ENCODE measurements around the gene PTPRN2.
"Not testable (repeated sequence)": the region's sequence is repeated elsewhere in the genome, so short reads cannot be mapped to it uniquely, and the experiment has no call there.

Gene PTPRN2

GRCh38 chr7:158536871-158537515 is 50.6 kb downstream of the PTPRN2 start:
- H3K27ac Mint-ChIP-seq = no peak overlapping the region
- H3K27me3 Mint-ChIP-seq = no peaks in the 10 kb centered on the region
- H3K36me3 Mint-ChIP-seq = no peaks in the 10 kb centered on the region
- H3K9me3 Mint-ChIP-seq = no peaks in the 10 kb centered on the region
- H3K4me3 Mint-ChIP-seq = no peak overlapping the region
- H3K4me1 Mint-ChIP-seq = peaks cover 7% of the 10 kb centered on the region

- Mint-ChIP-seq H3K4me1 (no peaks in the 10 kb centered on the region), H3K9me3 (no peaks in the 10 kb centered on the region), H3K4me3 (no peak overlapping the region), H3K27ac (no peak overlapping the region), H3K36me3 (no peaks in the 10 kb centered on the region), H3K27me3 (no peaks in the 10 kb centered on the region)
Observed at GRCh38 chr7:158535079-158535478, 52.5 kb downstream of the PTPRN2 start.

- Mint-ChIP-seq H3K27ac (no peak overlapping the region), H3K4me3 (no peak overlapping the region), H3K27me3 (no peaks in the 10 kb centered on the region), H3K4me1 (no peaks in the 10 kb centered on the region), H3K36me3 (no peaks in the 10 kb centered on the region), H3K9me3 (no peaks in the 10 kb centered on the region)
Observed at GRCh38 chr7:158534598-158534997, 53.0 kb downstream of the PTPRN2 start.

GRCh38 chr7:158534134-158534515 is 53.5 kb downstream of the PTPRN2 start:
- H3K4me1 Mint-ChIP-seq, H3K4me3 Mint-ChIP-seq, H3K27ac Mint-ChIP-seq, H3K27me3 Mint-ChIP-seq, H3K9me3 Mint-ChIP-seq, H3K36me3 Mint-ChIP-seq: not testable (repeated sequence)

GRCh38 chr7:158533386-158534133 is 54.1 kb downstream of the PTPRN2 start:
- H3K27me3 Mint-ChIP-seq = no peaks in the 10 kb centered on the region
- H3K9me3 Mint-ChIP-seq = no peaks in the 10 kb centered on the region
- no peaks in the 10 kb centered on the region for H3K36me3 Mint-ChIP-seq
- H3K4me3 Mint-ChIP-seq = no peak overlapping the region
- no peaks in the 10 kb centered on the region for H3K4me1 Mint-ChIP-seq
- H3K27ac Mint-ChIP-seq = no peak overlapping the region

- Mint-ChIP-seq H3K27ac (no peak overlapping the region), H3K27me3 (no peaks in the 10 kb centered on the region), H3K4me3 (no peak overlapping the region), H3K36me3 (no peaks in the 10 kb centered on the region), H3K4me1 (no peaks in the 10 kb centered on the region), H3K9me3 (no peaks in the 10 kb centered on the region)
Observed at GRCh38 chr7:158532093-158532627, 55.5 kb downstream of the PTPRN2 start.

GRCh38 chr7:158531661-158532060 is 56.0 kb downstream of the PTPRN2 start:
- Mint-ChIP-seq H3K36me3 (no peaks in the 10 kb centered on the region), H3K27me3 (no peaks in the 10 kb centered on the region), H3K9me3 (no peaks in the 10 kb centered on the region), H3K4me3 (no peak overlapping the region), H3K4me1 (no peaks in the 10 kb centered on the region), H3K27ac (no peak overlapping the region)

GRCh38 chr7:158530800-158531609 is 56.6 kb downstream of the PTPRN2 start:
- Mint-ChIP-seq H3K36me3 (no peaks in the 10 kb centered on the region), H3K4me1 (no peaks in the 10 kb centered on the region), H3K27ac (no peak overlapping the region)

GRCh38 chr7:158529181-158530096 is 58.2 kb downstream of the PTPRN2 start:
- Mint-ChIP-seq H3K4me3 (no peak overlapping the region), H3K27me3 (no peaks in the 10 kb centered on the region), H3K36me3 (no peaks in the 10 kb centered on the region), H3K9me3 (no peaks in the 10 kb centered on the region), H3K27ac (no peak overlapping the region), H3K4me1 (no peaks in the 10 kb centered on the region)

More at GRCh38 chr7:158530800-158531609, 56.6 kb downstream of the PTPRN2 start:
- Mint-ChIP-seq H3K4me3 (no peak overlapping the region), H3K27me3 (no peaks in the 10 kb centered on the region), H3K9me3 (no peaks in the 10 kb centered on the region)

- Mint-ChIP-seq H3K36me3 (no peaks in the 10 kb centered on the region), H3K4me1 (no peaks in the 10 kb centered on the region), H3K27me3 (no peaks in the 10 kb centered on the region), H3K27ac (no peak overlapping the region), H3K9me3 (no peaks in the 10 kb centered on the region), H3K4me3 (no peak overlapping the region)
Observed at GRCh38 chr7:158527915-158528502, 59.6 kb downstream of the PTPRN2 start.

- H3K9me3 Mint-ChIP-seq = no peaks in the 10 kb centered on the region
- H3K27me3 Mint-ChIP-seq = no peaks in the 10 kb centered on the region
- no peak overlapping the region for H3K27ac Mint-ChIP-seq
- H3K36me3 Mint-ChIP-seq = no peaks in the 10 kb centered on the region
- H3K4me3 Mint-ChIP-seq = no peak overlapping the region
- no peaks in the 10 kb centered on the region for H3K4me1 Mint-ChIP-seq
Observed at GRCh38 chr7:158527495-158527894, 60.1 kb downstream of the PTPRN2 start.

GRCh38 chr7:158527038-158527437 is 60.6 kb downstream of the PTPRN2 start:
- no peaks in the 10 kb centered on the region for H3K9me3 Mint-ChIP-seq
- H3K36me3 Mint-ChIP-seq = no peaks in the 10 kb centered on the region
- H3K4me3 Mint-ChIP-seq = no peak overlapping the region
- H3K4me1 Mint-ChIP-seq = no peaks in the 10 kb centered on the region
- H3K27me3 Mint-ChIP-seq = no peaks in the 10 kb centered on the region
- H3K27ac Mint-ChIP-seq = no peak overlapping the region

GRCh38 chr7:158526531-158526930 is 61.1 kb downstream of the PTPRN2 start:
- Mint-ChIP-seq H3K27ac (no peak overlapping the region), H3K36me3 (no peaks in the 10 kb centered on the region), H3K4me3 (no peak overlapping the region), H3K27me3 (no peaks in the 10 kb centered on the region), H3K9me3 (no peaks in the 10 kb centered on the region), H3K4me1 (no peaks in the 10 kb centered on the region)

- H3K9me3 Mint-ChIP-seq = no peaks in the 10 kb centered on the region
- H3K27ac Mint-ChIP-seq = no peak overlapping the region
- no peaks in the 10 kb centered on the region for H3K36me3 Mint-ChIP-seq
- H3K4me1 Mint-ChIP-seq = no peaks in the 10 kb centered on the region
- H3K27me3 Mint-ChIP-seq = no peaks in the 10 kb centered on the region
- H3K4me3 Mint-ChIP-seq = no peak overlapping the region
Observed at GRCh38 chr7:158525648-158526484, 61.8 kb downstream of the PTPRN2 start.
